Kidney (tissue), 14 donors: ENCODE results near the gene CBX5. TPM values are rescaled to one million over a fixed set of nuclear protein-coding genes. Genes with fewer than 3 reads are reported as not detected.

Source experiments
- DNase-seq, 5 donors: peaks; one replicate each; pipeline ENCODE4 v3.0.0-alpha.2; 2013 to 2020
- FAIRE-seq: peaks from 2 replicates; lab custom pipeline; 2012; peaks lifted over from hg19 to GRCh38; lab: Jason Lieb, UNC
- H3K27ac ChIP-seq, 2 donors: one replicate each; pipeline ENCODE4 v1.7.0; 2013; ENCODE audit warnings: low read depth in 2 of 2, low read length in 2 of 2, inconsistent platforms in 1 of 2
- H3K27me3 ChIP-seq: one replicate; pipeline ENCODE4 v1.7.1; 2013; ENCODE audit warnings: low read length, inconsistent platforms; ENCODE audit not compliant: control insufficient read depth, insufficient read depth
- H3K36me3 ChIP-seq, 3 donors: one replicate each; pipeline versions ENCODE4 v1.7.0 to v1.7.1; 2013; ENCODE audit warnings: low read length in 3 of 3, control low read depth in 1 of 3, inconsistent platforms in 1 of 3; ENCODE audit not compliant: insufficient read depth in 3 of 3, control insufficient read depth in 2 of 3
- H3K4me1 ChIP-seq, 3 donors: one replicate each; pipeline versions ENCODE4 v1.7.0 to v1.7.1; 2013; ENCODE audit warnings: low read length in 3 of 3, inconsistent platforms in 1 of 3, low read depth in 1 of 3; ENCODE audit not compliant: control insufficient read depth in 2 of 3, insufficient read depth in 2 of 3
- H3K4me3 ChIP-seq, 3 donors: one replicate each; pipeline versions ENCODE4 v1.7.0 to v1.8.1; 2013; ENCODE audit warnings: low read length in 3 of 3, control low read depth in 1 of 3, inconsistent platforms in 1 of 3
- H3K9ac ChIP-seq, 3 donors: one replicate each; pipeline versions ENCODE4 v1.7.0 to v1.7.1; 2013; ENCODE audit warnings: low read length in 3 of 3, control low read depth in 1 of 3, inconsistent platforms in 1 of 3
- H3K9me3 ChIP-seq, 3 donors: one replicate each; pipeline versions ENCODE4 v1.7.0 to v1.7.1; 2013; ENCODE audit warnings: low read length in 3 of 3, control low read depth in 1 of 3, inconsistent platforms in 1 of 3; ENCODE audit not compliant: control insufficient read depth in 2 of 3, insufficient read depth in 1 of 3
- CTCF ChIP-seq: IDR thresholded peaks from 3 replicates; pipeline ENCODE4 v1.5.1; 2012; ENCODE audit warnings: mild to moderate bottlenecking, moderate library complexity, borderline replicate concordance; ENCODE audit not compliant: insufficient read depth; ENCODE audit errors: extremely low read depth
- intact Hi-C: fragments of 100-400 bp; cut with DNase I; formaldehyde crosslinking; loops from one replicate; pipeline ENCODE4 v1.11.1; 2022
- polyA plus RNA-seq: library from polyadenylated mRNA; stranded (reverse); fragments of 350-450 nt; fragmentation: Illumina TruSeq; extraction: RNeasy Lipid Tissue Mini Kit (QIAGEN cat#74804); gene quantifications from one replicate; pipeline ENCODE4 v1.2.3, GENCODE V29; 2014; ENCODE audit warnings: low read depth, low replicate concordance; ENCODE audit not compliant: insufficient read depth
- total RNA-seq: library from RNA; stranded (reverse); fragmentation: NEBNext Ultra II Directional; extraction: Animal tissue kit (Norgen Biotek cat#: 25700); gene quantifications from one replicate; pipeline ENCODE4 v1.2.1, GENCODE V29; 2021
- donor health status: control.
- donor health status: control.
- donor health status: control.
- donor health status: control.
- donor health status: control.
- donor health status: DM: yes; HTN: yes; CAD: no.
- donor health status: Normal renal cell carcinoma (clear cell type).

Gene CBX5
- total and polyA plus RNA-seq, 2 donors from 2014 or later, result 15.0 to 112 TPM

- FAIRE-seq (no peak), DNase-seq (peak in 3 of 5 donors; percentile 61 to 69 (median 64))
- Histone ChIP-seq H3K4me1 (peaks cover 4 to 15% (median 9%) of the 10 kb centered on the region in 3 donors), H3K4me3 (no peak overlapping the region), H3K27ac (peak overlapping the region in 1 of 2 donors; percentile 23), H3K27me3 (no peaks in the 10 kb centered on the region), H3K9me3 (no peaks in the 10 kb centered on the region), H3K36me3 (no peaks in the 10 kb centered on the region), H3K9ac (peak overlapping the region in 1 of 3 donors; percentile 8)
- intact Hi-C loops, result loop anchor here (5.0 kb wide), 1 partner anchor 185 kb away; no protein-coding TSS in a partner anchor
- TF ChIP-seq CTCF, result no peak
These were observed 82.9 kb downstream of the CBX5 start for GRCh38 chr12:54197010-54197409.

- peaks cover 4 to 15% (median 9%) of the 10 kb centered on the region in 3 donors for H3K4me1 ChIP-seq
- H3K9me3 ChIP-seq, result no peaks in the 10 kb centered on the region
- intact Hi-C loops, result loop anchor here (5.0 kb wide), 1 partner anchor 184 kb away; no protein-coding TSS in a partner anchor
- TF ChIP-seq CTCF, result no peak
- DNase-seq (peak in 1 of 5 donors; percentile 53), FAIRE-seq (no peak)
- no peaks in the 10 kb centered on the region for H3K27me3 ChIP-seq
- H3K9ac ChIP-seq, result no peak overlapping the region
- peak overlapping the region; percentile 15 to 23 for H3K27ac ChIP-seq
- peak overlapping the region in 1 of 3 donors; percentile 9 for H3K4me3 ChIP-seq
- H3K36me3 ChIP-seq, result no peaks in the 10 kb centered on the region
These were observed 83.5 kb downstream of the CBX5 start for GRCh38 chr12:54196396-54196795.

- Histone ChIP-seq H3K27me3 (no peaks in the 10 kb centered on the region), H3K27ac (peak overlapping the region in 1 of 2 donors; percentile 15), H3K4me1 (peaks cover under 1 to 13% (median 9%) of the 10 kb centered on the region in 3 donors), H3K36me3 (no peaks in the 10 kb centered on the region), H3K4me3 (no peak overlapping the region), H3K9ac (no peak overlapping the region), H3K9me3 (no peaks in the 10 kb centered on the region)
- intact Hi-C loops, result loop anchor here (5.0 kb wide), 1 partner anchor 184 kb away; no protein-coding TSS in a partner anchor
- no peak for TF ChIP-seq CTCF
- FAIRE-seq (no peak), DNase-seq (peak in 4 of 5 donors; percentile 94 to 97 (median 95))
These were observed 84.1 kb downstream of the CBX5 start for GRCh38 chr12:54195737-54196347.
